ENCODE results near the gene SPDYE2B.
"Not testable (repeated sequence)": the region's sequence is repeated elsewhere in the genome, so short reads cannot be mapped to it uniquely, and the experiment has no call there.

The SPDYE2B gene

GRCh38 chr7:102615930-102616329 lies 34.2 kb upstream of the SPDYE2B start:
- H3K9me3 ChIP-seq (ENCODE audit: control insufficient read depth, low read depth, low read length); H3K36me3 ChIP-seq (ENCODE audit: control insufficient read depth, low read depth, low read length); H3K9ac ChIP-seq (ENCODE audit: low read length); H3K4me1 ChIP-seq (ENCODE audit: control insufficient read depth, low read depth, low read length); H3K4me3 ChIP-seq (ENCODE audit: low read length); H3K27ac ChIP-seq (ENCODE audit: low read length); H3K27me3 ChIP-seq (ENCODE audit: control insufficient read depth, insufficient read depth, low read length): not testable (repeated sequence)

GRCh38 chr7:102616507-102617125 lies 33.5 kb upstream of the SPDYE2B start, which contains the start of gene RASA4:
Gene RASA4 (minus strand): TSS chr7:102616756. CDS start chr7:102616689, 67 bp downstream.
- not testable (repeated sequence) for H3K27ac ChIP-seq (ENCODE audit: low read length); H3K36me3 ChIP-seq (ENCODE audit: control insufficient read depth, low read depth, low read length); H3K4me1 ChIP-seq (ENCODE audit: control insufficient read depth, low read depth, low read length); H3K4me3 ChIP-seq (ENCODE audit: low read length); H3K9ac ChIP-seq (ENCODE audit: low read length); H3K27me3 ChIP-seq (ENCODE audit: control insufficient read depth, insufficient read depth, low read length); H3K9me3 ChIP-seq (ENCODE audit: control insufficient read depth, low read depth, low read length)

GRCh38 chr7:102618122-102618521 lies 32.0 kb upstream of the SPDYE2B start:
- not testable (repeated sequence) for H3K27me3 ChIP-seq (ENCODE audit: control insufficient read depth, insufficient read depth, low read length); H3K4me1 ChIP-seq (ENCODE audit: control insufficient read depth, low read depth, low read length); H3K4me3 ChIP-seq (ENCODE audit: low read length); H3K9ac ChIP-seq (ENCODE audit: low read length); H3K27ac ChIP-seq (ENCODE audit: low read length); H3K36me3 ChIP-seq (ENCODE audit: control insufficient read depth, low read depth, low read length); H3K9me3 ChIP-seq (ENCODE audit: control insufficient read depth, low read depth, low read length)

- not testable (repeated sequence) for H3K9ac ChIP-seq (ENCODE audit: low read length); H3K4me3 ChIP-seq (ENCODE audit: low read length); H3K4me1 ChIP-seq (ENCODE audit: control insufficient read depth, low read depth, low read length); H3K27ac ChIP-seq (ENCODE audit: low read length); H3K36me3 ChIP-seq (ENCODE audit: control insufficient read depth, low read depth, low read length); H3K27me3 ChIP-seq (ENCODE audit: control insufficient read depth, insufficient read depth, low read length); H3K9me3 ChIP-seq (ENCODE audit: control insufficient read depth, low read depth, low read length)
Observed at GRCh38 chr7:102627271-102627904, 22.7 kb upstream of the SPDYE2B start.

GRCh38 chr7:102630622-102631021 lies 19.5 kb upstream of the SPDYE2B start:
- not testable (repeated sequence) for H3K9me3 ChIP-seq (ENCODE audit: control insufficient read depth, low read depth, low read length); H3K27ac ChIP-seq (ENCODE audit: low read length); H3K4me1 ChIP-seq (ENCODE audit: control insufficient read depth, low read depth, low read length); H3K4me3 ChIP-seq (ENCODE audit: low read length); H3K27me3 ChIP-seq (ENCODE audit: control insufficient read depth, insufficient read depth, low read length); H3K9ac ChIP-seq (ENCODE audit: low read length); H3K36me3 ChIP-seq (ENCODE audit: control insufficient read depth, low read depth, low read length)

- H3K27me3 ChIP-seq (ENCODE audit: control insufficient read depth, insufficient read depth, low read length); H3K4me3 ChIP-seq (ENCODE audit: low read length); H3K36me3 ChIP-seq (ENCODE audit: control insufficient read depth, low read depth, low read length); H3K9ac ChIP-seq (ENCODE audit: low read length); H3K9me3 ChIP-seq (ENCODE audit: control insufficient read depth, low read depth, low read length); H3K27ac ChIP-seq (ENCODE audit: low read length); H3K4me1 ChIP-seq (ENCODE audit: control insufficient read depth, low read depth, low read length): not testable (repeated sequence)
Observed at GRCh38 chr7:102634299-102634698, 15.8 kb upstream of the SPDYE2B start.

- H3K27me3 ChIP-seq (ENCODE audit: control insufficient read depth, insufficient read depth, low read length); H3K36me3 ChIP-seq (ENCODE audit: control insufficient read depth, low read depth, low read length); H3K4me1 ChIP-seq (ENCODE audit: control insufficient read depth, low read depth, low read length); H3K9ac ChIP-seq (ENCODE audit: low read length); H3K4me3 ChIP-seq (ENCODE audit: low read length); H3K9me3 ChIP-seq (ENCODE audit: control insufficient read depth, low read depth, low read length); H3K27ac ChIP-seq (ENCODE audit: low read length): not testable (repeated sequence)
Observed at GRCh38 chr7:102635354-102635753, 14.8 kb upstream of the SPDYE2B start.

GRCh38 chr7:102636956-102637355 lies 13.2 kb upstream of the SPDYE2B start:
- not testable (repeated sequence) for H3K4me3 ChIP-seq (ENCODE audit: low read length); H3K27me3 ChIP-seq (ENCODE audit: control insufficient read depth, insufficient read depth, low read length); H3K9ac ChIP-seq (ENCODE audit: low read length); H3K36me3 ChIP-seq (ENCODE audit: control insufficient read depth, low read depth, low read length); H3K9me3 ChIP-seq (ENCODE audit: control insufficient read depth, low read depth, low read length); H3K27ac ChIP-seq (ENCODE audit: low read length); H3K4me1 ChIP-seq (ENCODE audit: control insufficient read depth, low read depth, low read length)

GRCh38 chr7:102638848-102639247 lies 11.3 kb upstream of the SPDYE2B start:
- not testable (repeated sequence) for H3K4me1 ChIP-seq (ENCODE audit: control insufficient read depth, low read depth, low read length); H3K36me3 ChIP-seq (ENCODE audit: control insufficient read depth, low read depth, low read length); H3K27ac ChIP-seq (ENCODE audit: low read length); H3K9ac ChIP-seq (ENCODE audit: low read length); H3K4me3 ChIP-seq (ENCODE audit: low read length); H3K9me3 ChIP-seq (ENCODE audit: control insufficient read depth, low read depth, low read length); H3K27me3 ChIP-seq (ENCODE audit: control insufficient read depth, insufficient read depth, low read length)

DNA sequence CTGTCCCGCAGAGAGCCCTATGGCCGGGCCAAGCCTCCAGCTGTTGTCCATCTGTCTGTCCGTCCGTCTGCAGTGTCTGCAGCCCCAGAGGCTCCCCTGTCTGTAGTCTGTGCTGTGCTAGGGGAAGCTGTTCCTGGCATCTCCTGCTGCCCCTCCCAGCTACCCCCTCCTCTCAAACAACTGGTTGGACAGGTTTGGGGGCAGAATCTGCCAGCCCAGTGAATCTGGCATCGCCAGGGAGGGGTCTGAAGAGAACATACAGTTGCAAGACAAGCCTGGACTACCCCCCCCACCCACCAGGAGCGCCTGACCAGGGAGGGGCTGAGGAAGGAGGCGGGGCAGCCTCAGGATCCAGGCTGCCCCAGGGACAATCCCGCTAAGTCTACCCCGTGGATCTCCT lies 7.4 kb upstream of the SPDYE2B start, which contains the start of gene UPK3BL1:
Gene UPK3BL1 (minus strand): TSS at position 101 of the 400 bp plus-strand sequence. CDS start 50 bp downstream, at position 51.
- not testable (repeated sequence) for H3K4me3 ChIP-seq (ENCODE audit: low read length); H3K9ac ChIP-seq (ENCODE audit: low read length); H3K27me3 ChIP-seq (ENCODE audit: control insufficient read depth, insufficient read depth, low read length); H3K4me1 ChIP-seq (ENCODE audit: control insufficient read depth, low read depth, low read length); H3K9me3 ChIP-seq (ENCODE audit: control insufficient read depth, low read depth, low read length); H3K36me3 ChIP-seq (ENCODE audit: control insufficient read depth, low read depth, low read length); H3K27ac ChIP-seq (ENCODE audit: low read length)

- H3K27me3 ChIP-seq (ENCODE audit: control insufficient read depth, insufficient read depth, low read length); H3K4me1 ChIP-seq (ENCODE audit: control insufficient read depth, low read depth, low read length); H3K9ac ChIP-seq (ENCODE audit: low read length); H3K9me3 ChIP-seq (ENCODE audit: control insufficient read depth, low read depth, low read length); H3K36me3 ChIP-seq (ENCODE audit: control insufficient read depth, low read depth, low read length); H3K27ac ChIP-seq (ENCODE audit: low read length); H3K4me3 ChIP-seq (ENCODE audit: low read length): not testable (repeated sequence)
Observed at GRCh38 chr7:102643404-102643803, 6.7 kb upstream of the SPDYE2B start.

DNA sequence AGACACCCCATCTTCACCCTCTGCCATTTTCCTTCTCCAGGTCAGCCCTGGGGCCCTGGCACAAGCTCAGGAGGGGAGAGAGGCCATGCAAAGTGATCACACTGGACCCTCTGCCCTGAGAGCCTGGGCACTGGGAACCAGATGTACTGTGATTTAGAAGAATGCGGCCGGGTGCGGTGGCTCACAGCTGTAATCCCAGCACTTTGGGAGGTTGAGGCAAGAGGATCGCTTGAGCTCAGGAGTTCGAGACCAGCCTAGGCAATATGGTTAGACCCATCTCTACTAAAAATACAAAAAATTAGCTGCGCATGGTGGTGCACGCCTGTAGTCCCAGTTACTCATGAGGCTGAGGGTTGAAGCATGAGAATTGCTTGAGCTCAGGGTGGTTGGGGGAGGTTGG lies 2.3 kb upstream of the SPDYE2B start:
- not testable (repeated sequence) for H3K4me1 ChIP-seq (ENCODE audit: control insufficient read depth, low read depth, low read length); H3K9me3 ChIP-seq (ENCODE audit: control insufficient read depth, low read depth, low read length); H3K4me3 ChIP-seq (ENCODE audit: low read length); H3K9ac ChIP-seq (ENCODE audit: low read length); H3K36me3 ChIP-seq (ENCODE audit: control insufficient read depth, low read depth, low read length); H3K27ac ChIP-seq (ENCODE audit: low read length); H3K27me3 ChIP-seq (ENCODE audit: control insufficient read depth, insufficient read depth, low read length)

All from iPS-18a (cell line).